Measurements from ENCODE around the gene KRABD2.

DNA sequence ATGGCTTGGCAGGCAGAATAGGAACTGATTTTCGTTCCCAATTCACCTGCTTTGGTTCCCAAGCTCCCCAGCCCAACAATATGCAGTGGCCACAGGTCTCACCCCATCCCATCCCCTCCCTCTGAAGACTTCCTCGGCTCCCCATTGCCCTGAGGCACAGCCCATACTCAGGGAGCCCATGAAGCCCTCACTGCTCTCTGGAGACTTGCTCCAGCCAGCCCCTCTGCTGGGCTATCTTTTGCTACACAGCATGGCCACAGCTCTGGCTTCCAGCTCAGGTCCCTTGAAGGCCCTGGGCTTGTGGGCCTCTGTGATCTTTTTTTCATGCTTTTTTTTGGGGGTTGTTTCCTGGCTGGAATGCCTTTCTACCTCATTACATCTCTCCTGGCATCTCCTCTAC lies 29.7 kb upstream of the KRABD2 start:
- TF ChIP-seq, protein P1, sequence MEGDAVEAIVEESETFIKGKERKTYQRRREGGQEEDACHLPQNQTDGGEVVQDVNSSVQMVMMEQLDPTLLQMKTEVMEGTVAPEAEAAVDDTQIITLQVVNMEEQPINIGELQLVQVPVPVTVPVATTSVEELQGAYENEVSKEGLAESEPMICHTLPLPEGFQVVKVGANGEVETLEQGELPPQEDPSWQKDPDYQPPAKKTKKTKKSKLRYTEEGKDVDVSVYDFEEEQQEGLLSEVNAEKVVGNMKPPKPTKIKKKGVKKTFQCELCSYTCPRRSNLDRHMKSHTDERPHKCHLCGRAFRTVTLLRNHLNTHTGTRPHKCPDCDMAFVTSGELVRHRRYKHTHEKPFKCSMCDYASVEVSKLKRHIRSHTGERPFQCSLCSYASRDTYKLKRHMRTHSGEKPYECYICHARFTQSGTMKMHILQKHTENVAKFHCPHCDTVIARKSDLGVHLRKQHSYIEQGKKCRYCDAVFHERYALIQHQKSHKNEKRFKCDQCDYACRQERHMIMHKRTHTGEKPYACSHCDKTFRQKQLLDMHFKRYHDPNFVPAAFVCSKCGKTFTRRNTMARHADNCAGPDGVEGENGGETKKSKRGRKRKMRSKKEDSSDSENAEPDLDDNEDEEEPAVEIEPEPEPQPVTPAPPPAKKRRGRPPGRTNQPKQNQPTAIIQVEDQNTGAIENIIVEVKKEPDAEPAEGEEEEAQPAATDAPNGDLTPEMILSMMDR (IDR thresholded peaks at IDR 0.05), result no peak
- no peak for TF ChIP-seq POLR2A (IDR thresholded peaks at IDR 0.05)
